GM12891 (cell line): Measurements from ENCODE around the gene HMGB4.

ENCODE experiments used
- POLR2A ChIP-seq: IDR thresholded peaks from 2 replicates; pipeline ENCODE4 v1.6.1; 2011; ENCODE audit warnings: low read depth, low read length, control low read depth
- POLR2AphosphoS5 ChIP-seq: IDR thresholded peaks from 2 replicates; pipeline ENCODE4 v1.6.1; 2011; ENCODE audit warnings: low read depth, low read length, control low read depth
- POU2F2 ChIP-seq: IDR thresholded peaks from 2 replicates; pipeline ENCODE4 v1.6.1; 2011; ENCODE audit warnings: low read depth, mild to moderate bottlenecking, control low read depth, low read length, moderate library complexity
- SPI1 ChIP-seq: IDR thresholded peaks from 2 replicates; pipeline ENCODE4 v1.6.1; 2011; ENCODE audit warnings: low read depth, low read length, control low read depth
- TAF1 ChIP-seq: IDR thresholded peaks from 2 replicates; pipeline ENCODE4 v1.6.1; 2011; ENCODE audit warnings: low read depth, low read length, control low read depth

DNA sequence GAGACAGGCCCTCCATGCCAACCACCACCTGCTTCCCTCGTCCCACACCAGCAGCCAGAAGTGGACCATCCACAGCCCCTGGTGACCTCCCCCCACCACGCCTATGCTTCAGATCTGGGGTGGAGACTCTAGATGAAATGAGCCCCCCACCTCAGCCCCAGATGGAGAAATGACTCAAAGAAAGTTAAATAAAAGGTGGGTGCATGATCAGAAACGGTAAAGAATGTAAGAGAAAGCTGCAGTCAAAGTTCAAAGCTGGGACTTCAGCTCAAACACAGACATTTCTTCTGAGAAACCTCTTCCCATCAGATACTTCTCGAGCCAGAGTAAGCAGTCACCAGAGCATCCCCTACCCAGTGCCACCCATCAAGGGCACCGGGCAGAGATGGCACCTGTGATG, 43.1 kb upstream of the HMGB4 start:
- no peak for TF ChIP-seq POLR2A
- TF ChIP-seq POU2F2 = no peak
- no peak for TF ChIP-seq TAF1
- no peak for TF ChIP-seq POLR2AphosphoS5
- no peak for TF ChIP-seq SPI1
